UCSD-AML1 (cell line): Measurements from ENCODE around the gene UBD.

Experiments used
- DNase-seq: peaks from one replicate; lab custom pipeline; 2025; ENCODE audit not compliant: unreplicated experiment; lab: John Stamatoyannopoulos, UW

UBD gene

GRCh38 chr6:29524044-29524443, 35.5 kb downstream of the UBD start:
- DNase-seq: no peak

DNA sequence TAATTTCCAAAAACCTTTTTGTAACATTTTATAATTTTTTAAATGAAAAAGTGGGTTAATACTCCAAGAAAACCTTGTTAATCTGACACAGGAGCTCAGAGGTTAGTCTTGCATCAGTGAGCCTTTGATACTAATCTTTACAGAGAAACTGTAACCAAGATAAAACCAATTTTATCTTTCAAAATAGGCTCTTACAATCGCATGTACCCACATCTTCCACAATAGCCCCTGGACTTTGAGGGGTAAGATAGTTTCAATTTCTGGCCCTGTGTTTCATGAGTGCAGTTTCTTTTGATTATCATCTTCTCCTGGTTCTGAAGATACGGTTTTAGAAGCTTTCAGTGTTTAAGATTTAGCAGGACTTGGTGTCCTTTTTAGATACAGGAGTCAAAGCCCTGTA, 37.3 kb downstream of the UBD start:
- no peak for DNase-seq

- no peak for DNase-seq
Observed at GRCh38 chr6:29521006-29521680, 38.4 kb downstream of the UBD start.

GRCh38 chr6:29520232-29520631, 39.3 kb downstream of the UBD start:
- DNase-seq: no peak

GRCh38 chr6:29519291-29520010, 40.1 kb downstream of the UBD start:
- DNase-seq: no peak

GRCh38 chr6:29517728-29518440, 41.6 kb downstream of the UBD start:
- DNase-seq: no peak

- DNase-seq: no peak
Observed at GRCh38 chr6:29517245-29517644, 42.3 kb downstream of the UBD start.

- DNase-seq: no peak
Observed at GRCh38 chr6:29516108-29516507, 43.4 kb downstream of the UBD start.

- no peak for DNase-seq
Observed at GRCh38 chr6:29510746-29511300, 48.7 kb downstream of the UBD start.

DNA sequence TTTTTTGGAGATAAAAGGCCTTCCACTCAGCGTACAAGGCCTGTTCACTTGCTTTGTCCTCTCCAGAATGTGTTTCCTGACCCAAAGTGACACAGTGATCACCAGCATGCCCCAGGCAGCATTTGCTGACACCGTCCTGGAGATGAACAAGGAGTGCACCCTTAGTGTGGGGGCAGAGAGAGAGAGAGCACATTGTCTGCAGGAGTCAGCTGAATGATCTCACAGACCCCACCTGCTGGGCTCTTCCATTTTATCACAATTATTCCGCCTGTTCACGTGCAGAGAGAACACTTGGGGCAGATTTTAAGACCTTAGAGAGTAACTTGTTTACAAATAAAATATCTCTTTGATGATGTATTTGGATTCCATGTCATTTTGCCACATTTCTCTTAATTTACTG, 49.3 kb downstream of the UBD start:
- no peak for DNase-seq

- no peak for DNase-seq
Observed at GRCh38 chr6:29509711-29510110, 49.8 kb downstream of the UBD start.

- DNase-seq: no peak
Observed at GRCh38 chr6:29509239-29509638, 50.3 kb downstream of the UBD start.

DNA sequence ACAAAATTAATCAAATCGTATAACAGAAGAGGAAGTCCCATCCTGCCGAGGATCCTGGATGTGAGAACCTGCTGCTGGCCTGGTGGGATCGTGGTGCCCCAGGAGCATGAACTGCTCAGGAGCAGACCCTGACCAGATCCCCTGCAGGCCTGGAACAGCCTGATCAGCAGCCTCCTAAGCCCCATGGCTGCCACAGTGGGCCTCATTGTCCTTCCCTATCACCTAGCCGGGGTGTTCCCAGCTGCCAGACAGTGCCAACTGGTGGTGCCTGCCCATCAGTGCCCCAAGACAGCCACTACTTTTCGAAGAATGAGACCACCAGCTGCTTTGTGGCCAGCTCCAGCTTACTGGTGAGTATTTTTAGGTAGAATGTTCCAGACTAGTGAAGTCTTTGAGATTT, 52.2 kb downstream of the UBD start:
- no peak for DNase-seq

- DNase-seq: no peak
Observed at GRCh38 chr6:29506446-29507067, 53.0 kb downstream of the UBD start.

GRCh38 chr6:29505808-29506207, 53.7 kb downstream of the UBD start:
- DNase-seq: no peak
